ENCODE measurements around the gene MAN1C1.

Gene MAN1C1

GRCh38 chr1:25616095-25616986 lies at the start of gene MAN1C1:
MAN1C1 (plus strand) TSS chr1:25616791; CDS start chr1:25617798, 1,007 bp downstream.
- peak within 1 kb of the TSS; percentile 49 for H3K4me3 ChIP-seq (ENCODE audit: low read depth, low read length)

GRCh38 chr1:25567710-25568089 lies 48.9 kb upstream of the MAN1C1 start:
- H3K4me3 ChIP-seq (ENCODE audit: low read depth, low read length) = no peak overlapping the region

- no peak overlapping the region for H3K4me3 ChIP-seq (ENCODE audit: low read depth, low read length)
Observed at GRCh38 chr1:25568090-25568833, 48.3 kb upstream of the MAN1C1 start.

- H3K4me3 ChIP-seq (ENCODE audit: low read depth, low read length) = no peak overlapping the region
Observed at GRCh38 chr1:25568834-25569596, 47.6 kb upstream of the MAN1C1 start.

GRCh38 chr1:25569597-25570396 lies 46.8 kb upstream of the MAN1C1 start:
- H3K4me3 ChIP-seq (ENCODE audit: low read depth, low read length) = no peak overlapping the region

GRCh38 chr1:25570798-25571521 lies 45.6 kb upstream of the MAN1C1 start:
- no peak overlapping the region for H3K4me3 ChIP-seq (ENCODE audit: low read depth, low read length)

GRCh38 chr1:25571522-25571970 lies 45.0 kb upstream of the MAN1C1 start:
- H3K4me3 ChIP-seq (ENCODE audit: low read depth, low read length) = no peak overlapping the region

- no peak overlapping the region for H3K4me3 ChIP-seq (ENCODE audit: low read depth, low read length)
Observed at GRCh38 chr1:25572107-25572506, 44.5 kb upstream of the MAN1C1 start.

- no peak overlapping the region for H3K4me3 ChIP-seq (ENCODE audit: low read depth, low read length)
Observed at GRCh38 chr1:25572708-25573590, 43.6 kb upstream of the MAN1C1 start.

- no peak overlapping the region for H3K4me3 ChIP-seq (ENCODE audit: low read depth, low read length)
Observed at GRCh38 chr1:25573591-25573930, 43.0 kb upstream of the MAN1C1 start.

GRCh38 chr1:25573961-25574360 lies 42.6 kb upstream of the MAN1C1 start:
- H3K4me3 ChIP-seq (ENCODE audit: low read depth, low read length) = no peak overlapping the region

GRCh38 chr1:25575191-25575590 lies 41.4 kb upstream of the MAN1C1 start:
- no peak overlapping the region for H3K4me3 ChIP-seq (ENCODE audit: low read depth, low read length)

DNA sequence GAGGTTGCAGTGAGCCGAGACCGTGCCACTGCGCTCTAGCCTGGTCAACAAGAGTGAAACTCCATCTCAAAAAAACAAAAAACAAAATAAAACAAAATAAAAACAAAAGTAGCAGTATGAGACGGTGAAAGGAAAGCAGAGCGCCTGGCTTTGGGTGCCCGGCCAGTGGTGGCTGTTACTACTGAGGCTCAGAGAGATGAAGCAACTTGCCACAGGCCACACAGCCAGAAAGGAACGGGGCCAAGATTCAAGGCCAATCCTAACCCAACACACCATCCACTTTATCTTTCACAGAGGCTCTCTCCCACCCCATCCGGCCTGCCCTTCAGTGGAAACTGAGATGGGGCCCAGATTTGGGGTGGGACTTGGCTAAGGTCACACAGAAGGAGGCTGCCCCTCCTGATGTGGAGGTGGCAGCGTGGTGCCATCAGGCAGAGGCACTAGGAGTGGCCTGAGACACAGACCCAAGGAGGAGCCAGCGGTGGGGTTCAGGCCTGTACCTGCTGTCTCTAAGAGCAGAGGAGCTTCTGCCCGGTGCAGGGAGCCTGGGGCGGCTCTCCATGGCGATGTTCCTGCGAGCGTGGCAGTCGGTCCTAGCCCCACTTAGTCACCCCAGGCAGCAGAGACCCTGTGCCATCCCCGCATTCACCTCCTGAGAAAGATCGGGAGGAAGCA lies 40.0 kb upstream of the MAN1C1 start:
- no peak overlapping the region for H3K4me3 ChIP-seq (ENCODE audit: low read depth, low read length)

DNA sequence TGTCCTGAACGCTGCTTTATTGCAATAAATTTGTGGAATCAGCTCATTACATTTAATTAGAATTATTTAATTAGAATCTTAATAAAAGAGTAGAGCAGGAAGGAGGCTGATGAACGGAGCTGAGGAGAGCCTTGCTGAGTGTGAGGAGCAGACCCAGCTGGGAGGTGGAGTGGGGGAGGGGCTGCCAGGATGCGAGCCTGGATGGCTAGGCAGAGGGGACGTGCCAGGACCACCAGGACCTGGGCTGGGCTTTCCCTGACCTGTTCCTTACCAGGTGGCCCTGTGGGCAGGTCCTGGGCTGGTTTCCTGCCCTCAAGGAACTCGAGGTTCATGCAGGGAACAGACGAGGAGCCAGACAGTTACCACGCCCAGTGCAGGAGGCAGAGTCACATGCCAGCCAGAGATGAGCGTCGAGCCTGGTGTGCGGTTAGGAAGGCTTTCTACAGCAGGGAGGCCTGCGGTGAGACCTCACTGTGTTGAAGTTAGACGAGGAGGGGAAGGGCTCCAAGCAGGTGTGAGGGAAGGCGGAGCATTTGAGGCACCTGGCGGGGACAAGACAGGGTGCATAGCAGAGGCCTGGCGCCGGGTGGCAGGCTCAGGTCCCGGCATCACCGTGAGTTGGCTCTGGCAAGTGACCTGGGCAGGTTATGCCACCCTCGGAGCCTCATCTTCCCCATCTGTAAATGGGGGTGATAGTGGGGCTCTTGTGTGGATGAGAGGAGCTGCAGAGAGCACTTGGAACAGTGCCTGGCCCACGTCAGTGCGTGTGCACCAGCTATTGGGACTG lies 39.3 kb upstream of the MAN1C1 start:
- no peak overlapping the region for H3K4me3 ChIP-seq (ENCODE audit: low read depth, low read length)

GRCh38 chr1:25579292-25580252 lies 37.0 kb upstream of the MAN1C1 start:
- no peak overlapping the region for H3K4me3 ChIP-seq (ENCODE audit: low read depth, low read length)

DNA sequence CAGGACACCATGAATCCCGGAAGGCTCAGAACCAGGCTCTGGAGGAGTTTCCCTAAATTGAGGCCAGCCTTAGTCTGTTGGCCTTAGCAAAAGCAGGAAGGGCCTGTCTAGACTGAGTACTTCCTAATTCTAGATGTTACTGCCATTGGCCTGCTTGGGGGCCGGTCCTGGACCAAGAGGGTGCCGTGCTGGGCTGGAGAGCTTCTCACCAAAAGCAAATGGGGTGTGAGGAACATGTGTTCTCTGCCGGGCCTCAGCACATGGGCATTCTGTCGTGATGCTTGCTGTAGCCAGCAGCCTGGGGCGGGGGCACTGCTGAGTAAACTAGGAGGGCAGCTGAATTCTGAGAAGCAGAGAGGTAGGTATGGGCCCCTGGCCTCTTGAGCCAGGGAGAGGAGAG lies 35.7 kb upstream of the MAN1C1 start:
- H3K4me3 ChIP-seq (ENCODE audit: low read depth, low read length) = no peak overlapping the region
